ENCODE measurements around the gene SS18L1. TPM values are rescaled to one million over a fixed set of nuclear protein-coding genes. Genes with fewer than 3 reads are reported as not detected.
"Not testable (repeated sequence)": the region's sequence is repeated elsewhere in the genome, so short reads cannot be mapped to it uniquely, and the experiment has no call there.

Gene SS18L1
- total RNA-seq, 4 donors from 2014 or later = 6.8 to 12.3 (median 11.1) TPM

- no peak for TF ChIP-seq CTCF (IDR thresholded peaks at IDR 0.05)
- no peak for TF ChIP-seq EP300 (IDR thresholded peaks at IDR 0.05)
- no peak for TF ChIP-seq POLR2A (IDR thresholded peaks at IDR 0.05)
- TF ChIP-seq POLR2AphosphoS5 (IDR thresholded peaks at IDR 0.05) = no peak
- H3K36me3 ChIP-seq = no peaks in the 10 kb centered on the region
- no peaks in the 10 kb centered on the region for H3K9me3 ChIP-seq
- ATAC-seq = no peak
- H3K27me3 ChIP-seq = no peaks in the 10 kb centered on the region
- no peak overlapping the region for H3K27ac ChIP-seq
- H3K4me1 ChIP-seq = peaks cover 0 to 68% (median 18%) of the 10 kb centered on the region in 3 donors
- no peak overlapping the region for H3K4me3 ChIP-seq
- WGBS, 2 donors (ENCODE audit: low coverage in 1 of 2) = 89 to 93% methylated on average over 9 to 15 of the region's 22 CpGs
Measured at GRCh38 chr20:62146019-62146755, 2.6 kb downstream of the SS18L1 start.

GRCh38 chr20:62147125-62147524 is 3.6 kb downstream of the SS18L1 start:
- ATAC-seq = no peak
- H3K4me3 ChIP-seq = no peak overlapping the region
- H3K4me1 ChIP-seq = peaks cover 0 to 58% (median 10%) of the 10 kb centered on the region in 3 donors
- TF ChIP-seq CTCF (IDR thresholded peaks at IDR 0.05) (no peak), POLR2AphosphoS5 (IDR thresholded peaks at IDR 0.05) (no peak), POLR2A (IDR thresholded peaks at IDR 0.05) (no peak), EP300 (IDR thresholded peaks at IDR 0.05) (no peak)
- H3K9me3 ChIP-seq = no peaks in the 10 kb centered on the region
- H3K36me3 ChIP-seq = peaks cover 0 to 2% of the 10 kb centered on the region in 2 donors
- H3K27me3 ChIP-seq = no peaks in the 10 kb centered on the region
- no CpG with 5 or more reads among the region's 6 CpGs for WGBS, 2 donors (ENCODE audit: low coverage in 1 of 2)
- H3K27ac ChIP-seq = no peak overlapping the region

- Histone ChIP-seq H3K36me3 (peaks cover 0 to 4% of the 10 kb centered on the region in 2 donors), H3K27me3 (no peaks in the 10 kb centered on the region), H3K4me3 (no peak overlapping the region), H3K4me1 (peaks cover 0 to 56% (median 10%) of the 10 kb centered on the region in 3 donors), H3K9me3 (no peaks in the 10 kb centered on the region), H3K27ac (no peak overlapping the region)
- TF ChIP-seq POLR2A (IDR thresholded peaks at IDR 0.05) (no peak), EP300 (IDR thresholded peaks at IDR 0.05) (no peak), CTCF (IDR thresholded peaks at IDR 0.05) (no peak), POLR2AphosphoS5 (IDR thresholded peaks at IDR 0.05) (no peak)
- ATAC-seq = no peak
- WGBS, 2 donors (ENCODE audit: low coverage in 1 of 2) = no CpG with 5 or more reads among the region's 9 CpGs
Measured at GRCh38 chr20:62147528-62147927, 4.0 kb downstream of the SS18L1 start.

GRCh38 chr20:62148383-62148782 is 4.8 kb downstream of the SS18L1 start:
- H3K36me3 ChIP-seq, ATAC-seq, H3K27ac ChIP-seq, H3K4me3 ChIP-seq, H3K9me3 ChIP-seq, H3K27me3 ChIP-seq: not testable (repeated sequence)
- WGBS, 2 donors (ENCODE audit: low coverage in 1 of 2) = no CpG with 5 or more reads among the region's 10 CpGs
- peaks cover 0 to 56% (median 10%) of the 10 kb centered on the region in 3 donors for H3K4me1 ChIP-seq

GRCh38 chr20:62148908-62149314 is 5.3 kb downstream of the SS18L1 start:
- no peak for ATAC-seq
- Histone ChIP-seq H3K4me1 (peaks cover 0 to 56% (median 10%) of the 10 kb centered on the region in 3 donors), H3K27me3 (no peaks in the 10 kb centered on the region), H3K4me3 (no peak overlapping the region), H3K27ac (no peak overlapping the region), H3K9me3 (no peaks in the 10 kb centered on the region), H3K36me3 (peaks cover 0 to 13% of the 10 kb centered on the region in 2 donors)
- TF ChIP-seq CTCF (IDR thresholded peaks at IDR 0.05) = no peak
- TF ChIP-seq POLR2A (IDR thresholded peaks at IDR 0.05) = no peak
- TF ChIP-seq POLR2AphosphoS5 (IDR thresholded peaks at IDR 0.05) = no peak
- no peak for TF ChIP-seq EP300 (IDR thresholded peaks at IDR 0.05)
- 80% methylated on average over 2 of the region's 20 CpGs; no CpG with 5 or more reads in 1 of the 2 donors for WGBS, 2 donors (ENCODE audit: low coverage in 1 of 2)
